ENCODE data around the gene COL8A2. TPM values are rescaled to one million over a fixed set of nuclear protein-coding genes. Genes with fewer than 3 reads are reported as not detected.

Gene COL8A2
- total RNA-seq, 2 donors from 2014 or later: 1.3 to 1.6 TPM

GRCh38 chr1:36170643-36171412 is 45.8 kb upstream of the COL8A2 start:
- TF ChIP-seq, protein P1, sequence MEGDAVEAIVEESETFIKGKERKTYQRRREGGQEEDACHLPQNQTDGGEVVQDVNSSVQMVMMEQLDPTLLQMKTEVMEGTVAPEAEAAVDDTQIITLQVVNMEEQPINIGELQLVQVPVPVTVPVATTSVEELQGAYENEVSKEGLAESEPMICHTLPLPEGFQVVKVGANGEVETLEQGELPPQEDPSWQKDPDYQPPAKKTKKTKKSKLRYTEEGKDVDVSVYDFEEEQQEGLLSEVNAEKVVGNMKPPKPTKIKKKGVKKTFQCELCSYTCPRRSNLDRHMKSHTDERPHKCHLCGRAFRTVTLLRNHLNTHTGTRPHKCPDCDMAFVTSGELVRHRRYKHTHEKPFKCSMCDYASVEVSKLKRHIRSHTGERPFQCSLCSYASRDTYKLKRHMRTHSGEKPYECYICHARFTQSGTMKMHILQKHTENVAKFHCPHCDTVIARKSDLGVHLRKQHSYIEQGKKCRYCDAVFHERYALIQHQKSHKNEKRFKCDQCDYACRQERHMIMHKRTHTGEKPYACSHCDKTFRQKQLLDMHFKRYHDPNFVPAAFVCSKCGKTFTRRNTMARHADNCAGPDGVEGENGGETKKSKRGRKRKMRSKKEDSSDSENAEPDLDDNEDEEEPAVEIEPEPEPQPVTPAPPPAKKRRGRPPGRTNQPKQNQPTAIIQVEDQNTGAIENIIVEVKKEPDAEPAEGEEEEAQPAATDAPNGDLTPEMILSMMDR (IDR thresholded peaks at IDR 0.05): no peak
- TF ChIP-seq POLR2A (IDR thresholded peaks at IDR 0.05): no peak
- no peak overlapping the region for H3K27ac ChIP-seq
- intact Hi-C loops (cut with DNase I): no loop called here
- no peak for DNase-seq
- 83 to 89% methylated on average over 10 to 12 of the region's 12 CpGs for WGBS, 2 donors
- no peak overlapping the region for H3K4me3 ChIP-seq
- H3K27me3 ChIP-seq: no peaks in the 10 kb centered on the region
- H3K36me3 ChIP-seq (replicated peaks in 1 of 2; ENCODE audit: insufficient read depth in 1 of 2, low read depth in 2 of 2): peaks cover 0 to 17% of the 10 kb centered on the region in 2 donors
- ATAC-seq: no peak
- no peaks in the 10 kb centered on the region for H3K9me3 ChIP-seq
- H3K4me1 ChIP-seq: peaks cover 12% of the 10 kb centered on the region

DNA sequence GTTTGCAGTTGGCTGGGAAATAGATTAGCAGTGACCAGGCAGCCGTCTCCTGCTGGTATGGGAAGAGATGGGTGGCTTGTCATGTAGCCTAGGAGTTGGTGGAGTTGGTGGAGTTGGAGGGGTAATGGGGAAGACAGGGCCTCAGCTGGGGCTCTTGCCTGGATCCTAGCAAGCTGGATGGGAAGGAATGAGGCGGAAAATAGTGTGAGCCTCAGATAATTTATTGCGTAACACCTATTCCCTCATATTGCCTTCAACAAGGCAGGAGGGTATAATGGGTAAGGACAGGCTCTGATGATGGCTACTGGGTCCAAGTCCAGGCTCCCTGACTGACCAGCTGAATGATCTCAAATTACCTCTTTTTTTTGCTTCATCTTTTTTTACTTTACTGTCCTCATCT is 43.5 kb upstream of the COL8A2 start:
- ATAC-seq: no peak
- 78 to 90% methylated on average over 3 of the region's 3 CpGs for WGBS, 2 donors
- no peak for DNase-seq
- Histone ChIP-seq H3K4me3 (no peak overlapping the region), H3K9me3 (no peaks in the 10 kb centered on the region), H3K27ac (no peak overlapping the region), H3K36me3 (replicated peaks in 1 of 2; ENCODE audit: insufficient read depth in 1 of 2, low read depth in 2 of 2) (peaks cover 0 to 17% of the 10 kb centered on the region in 2 donors), H3K27me3 (no peaks in the 10 kb centered on the region), H3K4me1 (peaks cover under 1% of the 10 kb centered on the region)
- intact Hi-C loops (cut with DNase I): no loop called here
- TF ChIP-seq POLR2A (IDR thresholded peaks at IDR 0.05): no peak
- TF ChIP-seq, protein P1 (IDR thresholded peaks at IDR 0.05): no peak

DNA sequence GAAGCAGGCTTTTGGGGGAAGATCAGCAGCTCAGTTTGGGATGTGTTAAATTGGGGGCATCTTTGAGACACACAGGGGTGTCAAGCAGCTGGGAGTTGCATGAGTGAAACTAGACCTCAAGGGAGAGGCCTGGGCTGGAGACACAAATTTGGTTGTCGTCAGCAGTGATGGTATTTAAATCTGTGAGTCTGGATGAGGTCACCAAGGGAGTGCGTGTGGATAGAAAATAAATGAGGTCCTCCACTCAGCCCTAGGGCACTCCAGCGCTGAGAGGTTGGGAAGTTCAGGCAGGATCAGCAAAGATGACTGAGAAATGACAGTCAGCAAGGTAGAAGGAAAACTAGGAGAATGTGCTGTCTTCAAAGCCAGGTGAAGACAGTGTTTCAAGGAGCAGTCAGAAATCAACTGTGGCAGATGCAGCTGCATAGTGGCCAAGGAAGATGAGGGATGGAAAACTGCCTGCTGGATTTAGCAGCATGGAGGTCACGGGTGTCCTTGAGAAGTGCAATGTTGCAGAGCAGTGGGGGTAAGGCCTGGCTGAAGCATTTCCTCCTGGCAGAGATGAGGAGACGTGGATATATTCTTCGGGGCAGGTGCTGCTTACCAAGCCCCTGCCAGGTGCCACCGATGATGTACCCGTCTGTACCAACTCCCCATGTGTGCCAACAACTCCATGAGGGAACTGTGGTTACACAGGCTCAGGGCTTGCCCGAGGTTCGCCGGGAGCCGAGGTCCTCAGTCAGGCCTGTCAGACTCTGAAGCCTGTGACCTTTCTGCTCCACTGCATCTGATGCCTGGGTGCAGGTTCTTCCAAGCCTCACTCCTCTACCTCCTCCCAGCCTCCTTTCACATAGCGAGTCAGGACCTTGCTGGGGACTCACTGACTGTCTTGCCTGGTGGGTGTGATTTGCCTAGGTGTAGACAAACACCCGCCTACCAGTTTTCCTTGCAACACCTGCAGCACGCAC is 42.2 kb upstream of the COL8A2 start:
- 88 to 94% methylated on average over 9 to 15 of the region's 15 CpGs for WGBS, 2 donors
- intact Hi-C loops (cut with DNase I): no loop called here
- H3K36me3 ChIP-seq (replicated peaks in 1 of 2; ENCODE audit: insufficient read depth in 1 of 2, low read depth in 2 of 2): peaks cover 0 to 5% of the 10 kb centered on the region in 2 donors
- no peak for ATAC-seq
- TF ChIP-seq POLR2A (IDR thresholded peaks at IDR 0.05): no peak
- TF ChIP-seq, protein P1 (IDR thresholded peaks at IDR 0.05): no peak
- H3K27me3 ChIP-seq: no peaks in the 10 kb centered on the region
- H3K9me3 ChIP-seq: no peaks in the 10 kb centered on the region
- DNase-seq: no peak
- peaks cover 14% of the 10 kb centered on the region for H3K4me1 ChIP-seq
- no peak overlapping the region for H3K27ac ChIP-seq
- H3K4me3 ChIP-seq: no peak overlapping the region

DNA sequence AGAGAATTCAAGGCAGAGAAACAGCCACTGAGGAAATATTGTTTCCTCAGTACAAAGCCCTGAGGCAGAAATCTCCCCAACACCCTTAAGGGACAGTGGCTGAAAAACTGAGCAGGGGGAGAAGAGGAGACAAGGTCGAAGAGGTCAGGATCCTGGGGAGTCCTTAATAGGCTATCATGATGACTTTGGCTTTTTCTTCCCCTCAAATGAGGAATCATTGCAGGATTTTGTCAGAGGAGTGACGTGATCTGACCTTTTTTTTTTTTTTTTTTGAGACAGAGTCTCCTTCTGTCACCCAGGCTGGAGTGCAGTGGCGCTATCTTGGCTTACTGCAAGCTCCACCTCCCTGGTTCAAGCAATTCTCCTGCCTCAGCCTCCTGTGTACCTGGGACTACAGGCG is 41.1 kb upstream of the COL8A2 start:
- Histone ChIP-seq H3K9me3 (no peaks in the 10 kb centered on the region), H3K27me3 (no peaks in the 10 kb centered on the region), H3K27ac (no peak overlapping the region), H3K4me1 (peaks cover 25% of the 10 kb centered on the region), H3K36me3 (replicated peaks in 1 of 2; ENCODE audit: insufficient read depth in 1 of 2, low read depth in 2 of 2) (peaks cover 0 to 1% of the 10 kb centered on the region in 2 donors), H3K4me3 (no peak overlapping the region)
- no peak for DNase-seq
- ATAC-seq: no peak
- 72 to 81% methylated on average over 4 of the region's 4 CpGs for WGBS, 2 donors
- TF ChIP-seq POLR2A (IDR thresholded peaks at IDR 0.05): no peak
- TF ChIP-seq, protein P1 (IDR thresholded peaks at IDR 0.05): no peak
- intact Hi-C loops (cut with DNase I): no loop called here

Data from body of pancreas (tissue), 4 donors.